NCI-H1417 treated with DMSO at 0.1 percent for 48 hours (cell line): ENCODE data around the gene NEU4.
"Not testable (repeated sequence)": the region's sequence is repeated elsewhere in the genome, so short reads cannot be mapped to it uniquely, and the experiment has no call there.

Experiments used
- DNase-seq: peaks from one replicate; lab custom pipeline; 2025; lab: John Stamatoyannopoulos, UW

Gene NEU4

GRCh38 chr2:241799522-241800197 is 9.3 kb upstream of the NEU4 start:
- no peak for DNase-seq

- DNase-seq, result not testable (repeated sequence)
Measured at GRCh38 chr2:241800198-241800903, 8.6 kb upstream of the NEU4 start.

GRCh38 chr2:241801611-241802420 is 7.2 kb upstream of the NEU4 start:
- no peak for DNase-seq

- no peak for DNase-seq
Measured at GRCh38 chr2:241802421-241803318, 6.3 kb upstream of the NEU4 start.

- DNase-seq, result no peak
Measured at GRCh38 chr2:241803387-241804325, 5.3 kb upstream of the NEU4 start.

GRCh38 chr2:241804326-241805229 is 4.4 kb upstream of the NEU4 start:
- DNase-seq, result no peak

- DNase-seq, result not testable (repeated sequence)
Measured at GRCh38 chr2:241806217-241806616, 2.8 kb upstream of the NEU4 start.

GRCh38 chr2:241808051-241808720 is 807 bp upstream of the NEU4 start:
- DNase-seq, result no peak

GRCh38 chr2:241809383-241810306 is 652 bp downstream of the NEU4 start:
- DNase-seq, result no peak

- no peak for DNase-seq
Measured at GRCh38 chr2:241810307-241811200, 1.6 kb downstream of the NEU4 start.

- DNase-seq, result no peak
Measured at GRCh38 chr2:241811201-241811951, 2.4 kb downstream of the NEU4 start.

GRCh38 chr2:241811952-241812729 is 3.1 kb downstream of the NEU4 start:
- no peak for DNase-seq

GRCh38 chr2:241812730-241813643 is 4.0 kb downstream of the NEU4 start:
- DNase-seq, result no peak
